ENCODE measurements around the gene FAM156B.
A peak's percentile ranks its signal among the peaks of the same experiment; 100 is the strongest.
"Not testable (repeated sequence)": the region's sequence is repeated elsewhere in the genome, so short reads cannot be mapped to it uniquely, and the experiment has no call there.

FAM156B gene

GRCh38 chrX:52933213-52933612 is 36.1 kb downstream of the FAM156B start:
- H3K4me3 ChIP-seq (replicated peaks; ENCODE audit: low read depth, low read length), result no peak overlapping the region
- no peak for TF ChIP-seq CTCF (IDR thresholded peaks at IDR 0.05; ENCODE audit: low read length, missing control alignments)
- DNase-seq (ENCODE audit: low read depth), result no peak

- peak overlapping the region; percentile 65 for H3K4me3 ChIP-seq (replicated peaks; ENCODE audit: low read depth, low read length)
- TF ChIP-seq CTCF (IDR thresholded peaks at IDR 0.05; ENCODE audit: low read length, missing control alignments), result no peak
- DNase-seq (ENCODE audit: low read depth), result no peak
These were observed 37.0 kb downstream of the FAM156B start for GRCh38 chrX:52933976-52934703.

- DNase-seq (ENCODE audit: low read depth), result peak; percentile 95
- peak overlapping the region; percentile 65 for H3K4me3 ChIP-seq (replicated peaks; ENCODE audit: low read depth, low read length)
- TF ChIP-seq CTCF (IDR thresholded peaks at IDR 0.05; ENCODE audit: low read length, missing control alignments), result peak; percentile 65
These were observed 37.8 kb downstream of the FAM156B start for GRCh38 chrX:52934704-52935469.

GRCh38 chrX:52935470-52935784 is 38.3 kb downstream of the FAM156B start:
- peak overlapping the region; percentile 65 for H3K4me3 ChIP-seq (replicated peaks; ENCODE audit: low read depth, low read length)
- DNase-seq (ENCODE audit: low read depth), result not testable (repeated sequence)

- H3K4me3 ChIP-seq (replicated peaks; ENCODE audit: low read depth, low read length); DNase-seq (ENCODE audit: low read depth): not testable (repeated sequence)
These were observed 43.6 kb downstream of the FAM156B start for GRCh38 chrX:52940704-52941103.

GRCh38 chrX:52941728-52942127 is 44.6 kb downstream of the FAM156B start:
- DNase-seq (ENCODE audit: low read depth); H3K4me3 ChIP-seq (replicated peaks; ENCODE audit: low read depth, low read length): not testable (repeated sequence)

GRCh38 chrX:52945838-52946494 is 48.8 kb downstream of the FAM156B start:
- DNase-seq (ENCODE audit: low read depth), result not testable (repeated sequence)

GRCh38 chrX:52947501-52947900 is 50.4 kb downstream of the FAM156B start:
- DNase-seq (ENCODE audit: low read depth), result not testable (repeated sequence)

More at GRCh38 chrX:52945838-52946494, 48.8 kb downstream of the FAM156B start:
- H3K4me3 ChIP-seq (replicated peaks; ENCODE audit: low read depth, low read length), result not testable (repeated sequence)

GRCh38 chrX:52948265-52948664 is 51.1 kb downstream of the FAM156B start:
- not testable (repeated sequence) for DNase-seq (ENCODE audit: low read depth); H3K4me3 ChIP-seq (replicated peaks; ENCODE audit: low read depth, low read length)

More at GRCh38 chrX:52947501-52947900, 50.4 kb downstream of the FAM156B start:
- H3K4me3 ChIP-seq (replicated peaks; ENCODE audit: low read depth, low read length), result not testable (repeated sequence)

- not testable (repeated sequence) for H3K4me3 ChIP-seq (replicated peaks; ENCODE audit: low read depth, low read length); DNase-seq (ENCODE audit: low read depth)
These were observed 52.2 kb downstream of the FAM156B start for GRCh38 chrX:52949325-52949724.

GRCh38 chrX:52949884-52950283 is 52.8 kb downstream of the FAM156B start:
- not testable (repeated sequence) for H3K4me3 ChIP-seq (replicated peaks; ENCODE audit: low read depth, low read length); DNase-seq (ENCODE audit: low read depth)
